Kidney epithelial cell (primary cell): ENCODE results near the gene VSX1. TPM values are rescaled to one million over a fixed set of nuclear protein-coding genes. Genes with fewer than 3 reads are reported as not detected.

ENCODE experiments used
- DNase-seq: peaks from one replicate; pipeline ENCODE4 v3.0.0-alpha.2; 2010; ENCODE audit warnings: low read depth
- H3K27me3 ChIP-seq: 2 replicates; pipeline ENCODE4 v1.6.0; 2011; ENCODE audit warnings: low read length; ENCODE audit not compliant: control insufficient read depth, insufficient read depth
- H3K36me3 ChIP-seq: 2 replicates; pipeline ENCODE4 v1.5.1; 2011; ENCODE audit warnings: low read length; ENCODE audit not compliant: control insufficient read depth, insufficient read depth
- H3K4me3 ChIP-seq: 2 replicates; pipeline ENCODE4 v1.5.1; 2011; ENCODE audit warnings: low read depth, mild to moderate bottlenecking, control low read depth, low read length
- CTCF ChIP-seq: IDR thresholded peaks from 2 replicates; pipeline ENCODE4 v1.5.1; 2011; ENCODE audit warnings: mild to moderate bottlenecking, moderate library complexity, low read length, control low read depth, inconsistent platforms; ENCODE audit not compliant: insufficient read depth, poor library complexity, severe bottlenecking
- total RNA-seq: library from RNA; depleted of rRNA; stranded (reverse); fragments of >200 nt; gene quantifications from 2 replicates; pipeline ENCODE4 v1.2.3, GENCODE V29; 2015

VSX1 gene
- total RNA-seq, 1 donor from 2014 or later = not detected

- DNase-seq = no peak
- Histone ChIP-seq H3K27me3 (peaks cover 12% of the 10 kb centered on the region), H3K36me3 (no peaks in the 10 kb centered on the region), H3K4me3 (no peak overlapping the region)
- no peak for TF ChIP-seq CTCF
Observed at GRCh38 chr20:25055711-25056495, 26.0 kb downstream of the VSX1 start.

DNA sequence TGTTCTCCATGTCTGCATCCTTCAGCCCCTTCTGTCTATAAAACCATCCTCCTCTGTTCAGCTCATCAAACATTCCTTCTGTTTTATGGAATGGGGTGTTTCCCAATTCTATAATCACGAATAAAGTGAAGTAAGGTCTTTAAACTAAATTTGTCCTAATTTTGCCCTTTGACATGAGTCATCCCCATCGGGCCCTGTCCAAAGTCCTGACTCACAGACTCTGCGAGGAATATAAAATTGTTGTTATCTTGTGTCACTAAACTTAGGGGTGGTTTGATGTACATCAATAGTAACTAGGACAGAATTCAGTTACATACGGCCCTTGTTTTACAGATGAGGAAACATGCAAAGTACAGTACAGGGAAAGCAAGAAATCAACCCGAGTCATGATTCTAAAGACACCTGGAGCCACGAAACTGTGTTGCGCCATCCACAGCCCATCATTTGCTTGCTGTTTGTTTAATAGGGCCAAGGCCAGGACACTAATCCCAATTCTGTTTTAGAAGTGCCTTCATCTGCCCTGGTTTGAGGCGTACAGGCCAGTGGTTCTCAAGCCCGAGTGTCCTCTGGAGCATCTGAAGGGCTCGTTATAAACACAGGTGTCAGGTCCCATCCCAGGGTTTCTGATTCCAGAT, 26.8 kb downstream of the VSX1 start:
- peaks cover 6% of the 10 kb centered on the region for H3K27me3 ChIP-seq
- no peak overlapping the region for H3K4me3 ChIP-seq
- TF ChIP-seq CTCF = no peak
- DNase-seq = no peak
- no peaks in the 10 kb centered on the region for H3K36me3 ChIP-seq

- TF ChIP-seq CTCF = no peak
- Histone ChIP-seq H3K36me3 (no peaks in the 10 kb centered on the region), H3K27me3 (peaks cover 3% of the 10 kb centered on the region), H3K4me3 (no peak overlapping the region)
- no peak for DNase-seq
Observed at GRCh38 chr20:25054096-25054820, 27.7 kb downstream of the VSX1 start.

- no peak for TF ChIP-seq CTCF
- no peaks in the 10 kb centered on the region for H3K36me3 ChIP-seq
- no peak overlapping the region for H3K4me3 ChIP-seq
- DNase-seq = no peak
- H3K27me3 ChIP-seq = peaks cover under 1% of the 10 kb centered on the region
Observed at GRCh38 chr20:25053255-25054031, 28.5 kb downstream of the VSX1 start.

DNA sequence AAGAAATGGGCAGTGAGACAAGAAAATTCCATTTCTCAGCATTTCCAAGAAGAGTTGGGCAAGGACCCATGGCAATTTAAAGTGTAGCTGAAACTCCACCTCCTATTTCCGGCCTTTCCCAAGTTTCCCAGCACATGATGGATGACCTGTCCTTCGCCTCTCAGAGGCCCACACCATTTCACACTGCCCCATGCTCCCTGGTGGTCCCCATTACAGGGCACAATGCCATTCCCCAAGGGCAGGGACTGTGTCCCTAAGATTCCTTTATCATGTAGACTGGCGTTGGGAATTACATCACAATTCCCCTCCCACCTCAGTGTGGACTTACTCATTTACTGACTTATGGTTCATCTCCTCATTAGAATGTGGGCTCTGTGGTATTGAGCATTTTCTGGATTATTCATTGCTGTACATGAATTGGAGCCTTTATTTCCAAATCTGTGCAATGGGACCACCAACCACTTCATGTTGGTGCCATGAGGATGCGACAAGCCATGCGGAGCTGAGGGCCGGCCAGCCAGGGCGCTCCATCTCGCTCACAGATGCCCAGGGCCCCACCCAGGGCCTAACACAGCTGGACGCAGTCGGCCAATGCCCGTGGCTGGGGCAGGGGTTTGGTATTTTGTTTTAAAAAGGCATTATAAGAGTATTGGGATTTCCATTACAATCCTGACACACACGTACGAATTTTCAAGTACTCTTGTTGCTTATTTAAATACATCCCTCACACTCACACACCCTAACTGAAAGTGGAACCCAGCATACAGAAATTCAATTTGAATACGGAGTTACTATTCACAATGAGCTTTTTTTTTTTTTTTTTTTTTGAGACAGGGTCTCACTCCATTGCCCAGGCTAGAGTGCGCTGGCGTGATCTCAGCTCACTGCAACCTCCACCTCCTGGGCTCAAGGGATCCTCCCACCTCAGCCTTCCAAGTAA, 29.4 kb downstream of the VSX1 start:
- H3K4me3 ChIP-seq = no peak overlapping the region
- no peak for TF ChIP-seq CTCF
- no peaks in the 10 kb centered on the region for H3K36me3 ChIP-seq
- no peaks in the 10 kb centered on the region for H3K27me3 ChIP-seq
- DNase-seq = no peak
